GM13976 (cell line): Measurements from ENCODE around the gene CD40LG.

Source experiments
- DNase-seq: peaks from one replicate; pipeline ENCODE4 v3.0.0; 2012; ENCODE audit warnings: low spot score
- in situ Hi-C: fragments of 300-500 bp; cut with MboI; formaldehyde crosslinking; loops from one replicate; pipeline ENCODE4 v1.12.0; 2022; ENCODE audit warnings: low sequenced_read_pairs, mixed read lengths, inconsistent platforms; ENCODE audit not compliant: unreplicated experiment
- TF ChIP-seq, protein P1 (sequence below): IDR thresholded peaks from 2 replicates; pipeline ENCODE4 v1.5.1; 2012; ENCODE audit warnings: borderline replicate concordance, mild to moderate bottlenecking; ENCODE audit not compliant: insufficient read depth; ENCODE audit errors: extremely low read depth, missing control alignments, control extremely low read depth

Gene CD40LG

GRCh38 chrX:136687457-136687856, 39.5 kb downstream of the CD40LG start:
- TF ChIP-seq, protein P1, sequence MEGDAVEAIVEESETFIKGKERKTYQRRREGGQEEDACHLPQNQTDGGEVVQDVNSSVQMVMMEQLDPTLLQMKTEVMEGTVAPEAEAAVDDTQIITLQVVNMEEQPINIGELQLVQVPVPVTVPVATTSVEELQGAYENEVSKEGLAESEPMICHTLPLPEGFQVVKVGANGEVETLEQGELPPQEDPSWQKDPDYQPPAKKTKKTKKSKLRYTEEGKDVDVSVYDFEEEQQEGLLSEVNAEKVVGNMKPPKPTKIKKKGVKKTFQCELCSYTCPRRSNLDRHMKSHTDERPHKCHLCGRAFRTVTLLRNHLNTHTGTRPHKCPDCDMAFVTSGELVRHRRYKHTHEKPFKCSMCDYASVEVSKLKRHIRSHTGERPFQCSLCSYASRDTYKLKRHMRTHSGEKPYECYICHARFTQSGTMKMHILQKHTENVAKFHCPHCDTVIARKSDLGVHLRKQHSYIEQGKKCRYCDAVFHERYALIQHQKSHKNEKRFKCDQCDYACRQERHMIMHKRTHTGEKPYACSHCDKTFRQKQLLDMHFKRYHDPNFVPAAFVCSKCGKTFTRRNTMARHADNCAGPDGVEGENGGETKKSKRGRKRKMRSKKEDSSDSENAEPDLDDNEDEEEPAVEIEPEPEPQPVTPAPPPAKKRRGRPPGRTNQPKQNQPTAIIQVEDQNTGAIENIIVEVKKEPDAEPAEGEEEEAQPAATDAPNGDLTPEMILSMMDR: no peak
- in situ Hi-C loops: loop anchor here (25.0 kb wide), 1 partner anchor 650 kb away; no protein-coding TSS in a partner anchor
- DNase-seq: no peak

- in situ Hi-C loops: loop anchor here (25.0 kb wide), 1 partner anchor 652 kb away; no protein-coding TSS in a partner anchor
- DNase-seq: no peak
- TF ChIP-seq, protein P1: no peak
Measured at GRCh38 chrX:136689436-136689835, 41.5 kb downstream of the CD40LG start.

- DNase-seq: no peak
- in situ Hi-C loops: loop anchor here (25.0 kb wide), 1 partner anchor 654 kb away; no protein-coding TSS in a partner anchor
- TF ChIP-seq, protein P1: no peak
Measured at GRCh38 chrX:136691028-136691809, 43.3 kb downstream of the CD40LG start.

DNA sequence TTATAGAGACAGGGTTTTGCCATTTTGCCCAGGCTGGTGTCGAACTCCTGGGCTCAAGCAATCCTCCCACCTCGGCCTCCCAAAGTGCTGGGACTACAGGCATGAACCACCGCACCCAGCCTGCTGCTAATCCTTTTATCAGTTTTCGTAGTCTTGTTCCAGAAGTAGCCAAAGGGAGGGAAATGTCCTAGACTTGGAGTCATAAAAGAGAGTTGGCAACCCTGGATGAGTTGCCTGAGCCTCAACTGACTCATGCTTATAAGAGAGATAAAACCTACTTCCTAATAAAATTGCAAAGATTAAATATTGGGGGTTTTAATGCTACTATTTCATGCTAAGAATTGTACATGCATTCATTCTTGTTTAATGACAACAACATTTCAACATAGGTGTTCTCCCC, 44.3 kb downstream of the CD40LG start:
- DNase-seq: no peak
- TF ChIP-seq, protein P1: no peak
- in situ Hi-C loops: loop anchor here (25.0 kb wide), 1 partner anchor 655 kb away; no protein-coding TSS in a partner anchor

DNA sequence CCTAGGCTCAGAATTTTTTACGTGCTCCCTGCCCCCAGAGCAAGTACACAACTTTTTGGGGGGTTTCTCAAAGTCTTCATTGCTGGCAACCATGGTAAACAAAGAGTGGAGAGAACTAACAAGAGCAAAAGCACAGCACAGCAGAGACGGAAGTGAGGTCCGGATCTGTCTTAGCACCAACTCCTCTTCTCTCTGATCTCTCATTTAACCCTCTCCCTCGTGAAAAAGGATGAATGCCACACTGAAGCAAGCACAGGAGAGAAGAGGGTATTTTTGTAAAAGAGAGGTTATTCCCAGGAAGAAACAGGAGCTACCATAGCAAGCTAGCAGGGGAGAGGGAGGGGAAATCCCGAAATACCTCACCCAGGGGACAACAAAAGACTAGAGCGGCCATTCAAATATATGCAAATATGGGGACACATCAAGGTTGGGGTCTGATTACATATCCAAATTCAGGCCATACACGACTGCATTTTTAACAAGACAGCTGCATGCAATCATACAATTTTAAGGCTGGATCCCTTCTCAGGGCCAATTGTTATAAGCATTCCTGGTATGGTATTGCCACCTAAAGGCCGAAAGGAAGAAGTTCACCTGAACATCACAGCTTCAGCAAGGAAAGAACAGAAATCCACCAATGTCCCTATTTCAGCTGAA, 46.6 kb downstream of the CD40LG start:
- TF ChIP-seq, protein P1: peak; percentile 43
- DNase-seq: peak; percentile 57
- in situ Hi-C loops: loop anchor here (25.0 kb wide), 1 partner anchor 657 kb away; no protein-coding TSS in a partner anchor

GRCh38 chrX:136697156-136697555, 49.2 kb downstream of the CD40LG start:
- TF ChIP-seq, protein P1: no peak
- in situ Hi-C loops: loop anchor here (25.0 kb wide), 1 partner anchor 660 kb away; no protein-coding TSS in a partner anchor
- no peak for DNase-seq
